Erythroblast (primary cell): ENCODE measurements around the gene NOP56.

Experiments used
- GATA1 ChIP-seq: IDR thresholded peaks from 2 replicates; pipeline ENCODE4 v1.6.1; 2011; ENCODE audit warnings: low read depth, mild to moderate bottlenecking, control low read depth, low read length, moderate library complexity
- POLR2A ChIP-seq: IDR thresholded peaks from 2 replicates; pipeline ENCODE4 v1.6.1; 2011; ENCODE audit warnings: mild to moderate bottlenecking, low read length

DNA sequence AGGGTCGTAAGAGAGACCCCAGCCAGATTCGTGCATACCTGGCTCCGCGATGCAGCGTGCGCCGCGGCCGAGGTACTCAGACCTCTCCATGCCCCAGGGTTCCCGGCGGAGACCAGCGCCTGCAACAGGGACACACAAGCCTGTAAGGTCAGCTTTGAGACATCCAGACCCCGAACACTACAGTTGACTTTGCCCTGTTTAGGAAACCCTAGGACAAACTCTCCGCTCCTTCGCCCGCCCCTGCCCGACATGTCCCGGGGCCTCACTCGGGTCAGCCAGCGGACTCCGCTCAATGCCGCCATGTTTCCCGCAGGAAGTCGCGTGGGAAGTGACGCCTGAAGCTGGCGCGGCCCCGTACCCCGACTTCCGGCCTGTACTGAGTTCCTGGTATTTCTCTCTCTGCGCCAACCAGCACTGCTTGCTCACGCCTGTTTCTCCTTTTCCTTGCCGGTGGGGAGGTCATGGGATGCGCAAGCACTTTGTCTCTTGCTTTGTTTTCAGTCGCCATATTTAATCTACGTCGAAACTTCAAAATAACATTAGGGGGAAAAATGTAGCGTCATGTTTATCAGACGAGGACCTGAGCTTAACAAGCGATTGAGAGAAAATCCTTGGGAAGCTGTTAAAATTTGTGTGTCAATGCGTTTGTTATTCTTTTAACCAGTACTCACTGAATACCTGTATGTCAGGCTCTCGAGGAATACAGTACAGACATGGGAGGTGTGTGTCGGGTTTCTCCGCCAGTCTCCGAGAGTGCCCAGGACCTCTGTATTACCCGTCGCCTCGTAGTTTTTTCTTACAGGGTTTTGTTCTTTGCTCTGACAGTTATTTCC is 11.7 kb downstream of the NOP56 start, which contains the start of gene IDH3B:
- peak; percentile 96 for TF ChIP-seq POLR2A
- no peak for TF ChIP-seq GATA1
